ENCODE results near the gene CCDC50. TPM values are rescaled to one million over a fixed set of nuclear protein-coding genes. Genes with fewer than 3 reads are reported as not detected.

The CCDC50 gene
- total RNA-seq, 1 experiment from 2014 or later: 77.2 TPM

DNA sequence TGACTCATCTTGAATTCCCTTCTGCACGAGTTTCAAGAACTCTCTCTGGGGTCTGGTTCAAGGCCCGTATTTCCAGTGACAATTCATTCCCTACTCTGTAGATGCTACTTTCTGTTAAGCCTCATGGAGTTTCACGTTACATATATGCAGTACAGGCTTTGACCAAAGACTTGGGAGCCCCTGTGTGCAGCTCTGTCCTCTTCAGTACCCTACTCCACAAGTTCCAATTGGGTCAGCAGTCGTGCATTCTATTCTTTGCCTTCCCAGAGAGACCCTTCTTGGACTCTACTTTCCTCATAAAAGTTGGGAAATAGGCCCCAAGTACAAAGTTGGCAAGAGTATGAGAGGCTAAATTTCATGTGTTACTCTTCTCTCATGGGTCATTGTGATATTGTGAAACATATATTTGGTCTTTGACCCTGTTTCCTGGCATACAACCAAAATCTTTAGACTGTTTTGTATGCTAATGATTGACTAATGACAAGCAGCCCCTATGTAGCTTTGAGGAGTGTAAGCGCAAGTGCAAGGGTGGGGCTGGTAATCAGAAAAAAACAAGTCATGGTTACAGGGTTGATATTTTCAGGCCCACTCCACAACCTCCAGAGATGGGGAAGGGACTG lies 15.0 kb upstream of the CCDC50 start:
- CTCF ChIA-PET: no interaction called here
- no peak overlapping the region for H3K4me3 ChIP-seq (ENCODE audit: low read depth, low read length, poor library complexity, severe bottlenecking)
- no TSS peak for BruUV-seq (replicated peaks)
- H3K9me3 ChIP-seq (ENCODE audit: low read depth, low read length, poor library complexity, severe bottlenecking): no peaks in the 10 kb centered on the region
- H3K27me3 ChIP-seq (replicated peaks; ENCODE audit: insufficient read depth, low read depth, low read length, poor library complexity): no peaks in the 10 kb centered on the region
- no peak for DNase-seq (ENCODE audit: low spot score)
- TF ChIP-seq, protein P1, sequence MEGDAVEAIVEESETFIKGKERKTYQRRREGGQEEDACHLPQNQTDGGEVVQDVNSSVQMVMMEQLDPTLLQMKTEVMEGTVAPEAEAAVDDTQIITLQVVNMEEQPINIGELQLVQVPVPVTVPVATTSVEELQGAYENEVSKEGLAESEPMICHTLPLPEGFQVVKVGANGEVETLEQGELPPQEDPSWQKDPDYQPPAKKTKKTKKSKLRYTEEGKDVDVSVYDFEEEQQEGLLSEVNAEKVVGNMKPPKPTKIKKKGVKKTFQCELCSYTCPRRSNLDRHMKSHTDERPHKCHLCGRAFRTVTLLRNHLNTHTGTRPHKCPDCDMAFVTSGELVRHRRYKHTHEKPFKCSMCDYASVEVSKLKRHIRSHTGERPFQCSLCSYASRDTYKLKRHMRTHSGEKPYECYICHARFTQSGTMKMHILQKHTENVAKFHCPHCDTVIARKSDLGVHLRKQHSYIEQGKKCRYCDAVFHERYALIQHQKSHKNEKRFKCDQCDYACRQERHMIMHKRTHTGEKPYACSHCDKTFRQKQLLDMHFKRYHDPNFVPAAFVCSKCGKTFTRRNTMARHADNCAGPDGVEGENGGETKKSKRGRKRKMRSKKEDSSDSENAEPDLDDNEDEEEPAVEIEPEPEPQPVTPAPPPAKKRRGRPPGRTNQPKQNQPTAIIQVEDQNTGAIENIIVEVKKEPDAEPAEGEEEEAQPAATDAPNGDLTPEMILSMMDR (conservative IDR thresholded peaks at IDR 0.05; ENCODE audit: low read depth, low read length): no peak
- no peak for TF ChIP-seq EZH2 (IDR thresholded peaks at IDR 0.05; ENCODE audit: borderline replicate concordance, low read depth, low read length, poor library complexity, severe bottlenecking)
- intact Hi-C loops (cut with micrococcal nuclease; ENCODE audit: unreplicated experiment): no loop called here
- H3K27ac ChIP-seq (ENCODE audit: low read depth, low read length, poor library complexity, severe bottlenecking): no peak overlapping the region
- no peaks in the 10 kb centered on the region for H3K4me1 ChIP-seq (ENCODE audit: insufficient read depth, low read length, poor library complexity, severe bottlenecking)
- POLR2A ChIA-PET (ENCODE audit: low non-redundant PET): no interaction called here
- no peaks in the 10 kb centered on the region for H3K36me3 ChIP-seq (ENCODE audit: insufficient read depth, low read length, poor library complexity, severe bottlenecking)

DNA sequence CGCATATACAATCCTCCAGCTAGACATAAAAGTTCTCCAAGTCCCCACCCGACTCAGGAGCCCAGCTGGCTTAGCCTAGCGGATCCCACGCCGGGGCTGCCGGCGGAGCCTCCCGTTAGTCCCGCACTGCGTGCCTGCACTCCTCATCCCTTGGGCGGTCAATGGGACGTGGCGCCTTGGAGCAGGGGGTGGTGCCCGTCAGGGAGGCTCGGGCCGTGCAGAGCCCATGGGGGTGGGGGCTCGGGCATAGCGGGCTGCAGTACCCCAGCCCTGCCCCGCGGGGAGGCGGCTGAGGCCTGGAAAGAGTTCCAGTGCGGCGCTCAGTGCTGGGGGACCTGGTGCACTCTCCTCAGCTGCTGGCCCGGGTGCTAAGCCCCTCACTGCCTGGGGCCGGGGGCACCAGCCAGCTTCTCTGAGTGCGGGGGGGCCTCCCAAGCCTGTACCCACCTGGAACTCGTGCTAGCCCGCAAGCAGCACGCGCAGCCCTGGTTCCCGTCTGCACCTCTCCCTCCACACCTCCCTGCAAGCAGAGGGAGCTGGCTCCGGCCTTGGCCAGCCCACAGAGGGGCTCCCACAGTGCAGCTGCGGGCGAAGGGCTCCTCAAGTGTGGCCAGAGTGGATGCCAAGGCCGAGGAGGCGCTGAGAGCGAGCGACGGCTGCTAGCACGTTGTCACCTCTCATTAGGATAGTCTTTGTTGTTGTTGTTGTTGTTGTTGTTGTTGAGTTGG lies 12.2 kb upstream of the CCDC50 start:
- Histone ChIP-seq H3K27me3 (replicated peaks; ENCODE audit: insufficient read depth, low read depth, low read length, poor library complexity) (no peaks in the 10 kb centered on the region), H3K27ac (ENCODE audit: low read depth, low read length, poor library complexity, severe bottlenecking) (no peak overlapping the region), H3K4me3 (ENCODE audit: low read depth, low read length, poor library complexity, severe bottlenecking) (no peak overlapping the region), H3K9me3 (ENCODE audit: low read depth, low read length, poor library complexity, severe bottlenecking) (no peaks in the 10 kb centered on the region), H3K36me3 (ENCODE audit: insufficient read depth, low read length, poor library complexity, severe bottlenecking) (no peaks in the 10 kb centered on the region), H3K4me1 (ENCODE audit: insufficient read depth, low read length, poor library complexity, severe bottlenecking) (no peaks in the 10 kb centered on the region)
- no peak for DNase-seq (ENCODE audit: low spot score)
- TF ChIP-seq, protein P1 (conservative IDR thresholded peaks at IDR 0.05; ENCODE audit: low read depth, low read length): no peak
- TF ChIP-seq EZH2 (IDR thresholded peaks at IDR 0.05; ENCODE audit: borderline replicate concordance, low read depth, low read length, poor library complexity, severe bottlenecking): no peak
- intact Hi-C loops (cut with micrococcal nuclease; ENCODE audit: unreplicated experiment): no loop called here
- BruUV-seq (replicated peaks): no TSS peak
- ChIA-PET POLR2A (ENCODE audit: low non-redundant PET) (no interaction called here), CTCF (no interaction called here)

DNA sequence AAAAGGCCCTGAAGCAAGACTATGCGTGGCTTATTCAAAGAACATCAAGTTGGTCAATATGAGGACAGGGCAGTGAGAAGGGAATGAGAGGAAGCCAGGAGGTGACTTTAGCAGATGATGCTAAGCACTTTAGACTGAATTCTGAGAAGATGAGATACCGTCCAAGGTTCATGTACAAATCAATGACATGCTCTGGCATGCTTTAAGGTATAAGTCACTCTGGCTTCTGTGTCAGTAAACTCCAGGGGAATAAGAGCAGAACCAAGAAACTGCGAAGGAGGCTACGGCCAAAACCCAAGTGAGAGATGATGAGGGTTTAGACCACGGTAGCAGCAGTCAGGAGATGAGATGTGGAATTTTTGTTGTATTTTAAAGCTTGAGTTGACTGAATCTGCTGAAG lies 8.9 kb upstream of the CCDC50 start:
- Histone ChIP-seq H3K4me1 (ENCODE audit: insufficient read depth, low read length, poor library complexity, severe bottlenecking) (no peaks in the 10 kb centered on the region), H3K9me3 (ENCODE audit: low read depth, low read length, poor library complexity, severe bottlenecking) (no peaks in the 10 kb centered on the region), H3K27me3 (replicated peaks; ENCODE audit: insufficient read depth, low read depth, low read length, poor library complexity) (no peaks in the 10 kb centered on the region), H3K36me3 (ENCODE audit: insufficient read depth, low read length, poor library complexity, severe bottlenecking) (no peaks in the 10 kb centered on the region), H3K27ac (ENCODE audit: low read depth, low read length, poor library complexity, severe bottlenecking) (no peak overlapping the region), H3K4me3 (ENCODE audit: low read depth, low read length, poor library complexity, severe bottlenecking) (no peak overlapping the region)
- ChIA-PET CTCF (no interaction called here), POLR2A (ENCODE audit: low non-redundant PET) (no interaction called here)
- intact Hi-C loops (cut with micrococcal nuclease; ENCODE audit: unreplicated experiment): no loop called here
- BruUV-seq (replicated peaks): no TSS peak
- TF ChIP-seq, protein P1 (conservative IDR thresholded peaks at IDR 0.05; ENCODE audit: low read depth, low read length): no peak
- TF ChIP-seq EZH2 (IDR thresholded peaks at IDR 0.05; ENCODE audit: borderline replicate concordance, low read depth, low read length, poor library complexity, severe bottlenecking): no peak
- no peak for DNase-seq (ENCODE audit: low spot score)
